Glutamatergic neuron (in vitro differentiated cells): Measurements from ENCODE around the gene LINGO1. TPM values are rescaled to one million over a fixed set of nuclear protein-coding genes. Genes with fewer than 3 reads are reported as not detected.

Experiments used
- DNase-seq: peaks from one replicate; pipeline ENCODE4 v3.0.0; 2022
- H3K27ac Mint-ChIP-seq: one replicate; pipeline ENCODE4 v1.8.0; 2020; ENCODE audit warnings: mild to moderate bottlenecking, mixed read lengths, inconsistent platforms; ENCODE audit not compliant: unreplicated experiment
- H3K27me3 Mint-ChIP-seq: one replicate; pipeline ENCODE4 v1.8.0; 2020; ENCODE audit warnings: mild to moderate bottlenecking, moderate library complexity, mixed read lengths, inconsistent platforms; ENCODE audit not compliant: unreplicated experiment
- H3K36me3 Mint-ChIP-seq: one replicate; pipeline ENCODE4 v1.8.0; 2020; ENCODE audit warnings: mild to moderate bottlenecking, mixed read lengths, inconsistent platforms; ENCODE audit not compliant: unreplicated experiment
- H3K4me1 Mint-ChIP-seq: one replicate; pipeline ENCODE4 v1.8.0; 2020; ENCODE audit warnings: mild to moderate bottlenecking, low read depth, mixed read lengths, inconsistent platforms; ENCODE audit not compliant: unreplicated experiment
- H3K4me3 Mint-ChIP-seq: one replicate; pipeline ENCODE4 v1.8.0; 2020; ENCODE audit warnings: mild to moderate bottlenecking, mixed read lengths, inconsistent platforms; ENCODE audit not compliant: unreplicated experiment
- H3K9me3 Mint-ChIP-seq: one replicate; pipeline ENCODE4 v1.8.0; 2020; ENCODE audit warnings: mild to moderate bottlenecking, moderate library complexity, mixed read lengths, inconsistent platforms; ENCODE audit not compliant: unreplicated experiment
- CTCF ChIP-seq: fragments of 200-600 bp; sonication (generic); IDR thresholded peaks from one replicate; pipeline ENCODE4 v1.5.0; 2021; ENCODE audit not compliant: partially characterized antibody, unreplicated experiment
- total RNA-seq: library from RNA; stranded (reverse); fragmentation: NEBNext Ultra II Directional; extraction: Animal tissue kit (Norgen Biotek cat#: 25700); gene quantifications from one replicate; pipeline ENCODE4 v1.2.1, GENCODE V29; 2021; ENCODE audit not compliant: unreplicated experiment

Gene LINGO1
- total RNA-seq, 1 donor from 2014 or later, result 180 TPM

DNA sequence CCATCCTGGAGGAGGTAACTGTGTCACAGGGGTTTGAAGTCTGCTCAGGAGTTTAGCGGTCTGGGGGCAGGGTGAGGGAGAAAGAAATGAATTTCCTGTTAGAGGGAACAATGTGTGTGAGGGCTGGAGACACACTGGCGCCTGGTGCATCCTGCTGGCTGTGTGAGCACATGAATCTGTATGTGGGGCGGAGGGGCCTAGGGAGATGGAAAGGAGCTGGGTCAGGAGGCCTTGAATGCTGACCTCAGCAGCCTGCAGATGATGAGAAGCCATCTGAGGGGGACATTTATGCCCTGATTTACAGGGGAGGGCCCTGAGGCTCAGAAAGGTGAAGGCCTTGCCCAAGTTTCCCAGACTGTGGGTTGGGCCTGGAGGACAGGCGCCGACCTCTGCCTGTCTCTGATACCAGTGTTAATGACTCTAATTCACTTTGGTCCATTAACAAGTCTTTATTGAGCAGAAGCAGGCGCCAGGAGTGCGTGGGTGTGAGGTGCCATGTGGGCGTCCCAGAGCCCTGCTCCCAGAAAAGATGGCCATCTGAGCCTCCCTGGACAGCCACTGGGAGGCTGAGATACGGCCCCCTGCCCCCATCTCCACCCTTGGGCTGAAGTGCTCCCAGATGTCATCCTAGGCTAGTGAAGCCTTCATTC, 34.8 kb downstream of the LINGO1 start:
- Mint-ChIP-seq H3K27ac (peak overlapping the region; percentile 70), H3K27me3 (peaks cover 5% of the 10 kb centered on the region), H3K4me1 (peaks cover 9% of the 10 kb centered on the region), H3K9me3 (peaks cover 3% of the 10 kb centered on the region), H3K36me3 (no peaks in the 10 kb centered on the region), H3K4me3 (no peak overlapping the region)
- no peak for DNase-seq
- TF ChIP-seq CTCF, result no peak

DNA sequence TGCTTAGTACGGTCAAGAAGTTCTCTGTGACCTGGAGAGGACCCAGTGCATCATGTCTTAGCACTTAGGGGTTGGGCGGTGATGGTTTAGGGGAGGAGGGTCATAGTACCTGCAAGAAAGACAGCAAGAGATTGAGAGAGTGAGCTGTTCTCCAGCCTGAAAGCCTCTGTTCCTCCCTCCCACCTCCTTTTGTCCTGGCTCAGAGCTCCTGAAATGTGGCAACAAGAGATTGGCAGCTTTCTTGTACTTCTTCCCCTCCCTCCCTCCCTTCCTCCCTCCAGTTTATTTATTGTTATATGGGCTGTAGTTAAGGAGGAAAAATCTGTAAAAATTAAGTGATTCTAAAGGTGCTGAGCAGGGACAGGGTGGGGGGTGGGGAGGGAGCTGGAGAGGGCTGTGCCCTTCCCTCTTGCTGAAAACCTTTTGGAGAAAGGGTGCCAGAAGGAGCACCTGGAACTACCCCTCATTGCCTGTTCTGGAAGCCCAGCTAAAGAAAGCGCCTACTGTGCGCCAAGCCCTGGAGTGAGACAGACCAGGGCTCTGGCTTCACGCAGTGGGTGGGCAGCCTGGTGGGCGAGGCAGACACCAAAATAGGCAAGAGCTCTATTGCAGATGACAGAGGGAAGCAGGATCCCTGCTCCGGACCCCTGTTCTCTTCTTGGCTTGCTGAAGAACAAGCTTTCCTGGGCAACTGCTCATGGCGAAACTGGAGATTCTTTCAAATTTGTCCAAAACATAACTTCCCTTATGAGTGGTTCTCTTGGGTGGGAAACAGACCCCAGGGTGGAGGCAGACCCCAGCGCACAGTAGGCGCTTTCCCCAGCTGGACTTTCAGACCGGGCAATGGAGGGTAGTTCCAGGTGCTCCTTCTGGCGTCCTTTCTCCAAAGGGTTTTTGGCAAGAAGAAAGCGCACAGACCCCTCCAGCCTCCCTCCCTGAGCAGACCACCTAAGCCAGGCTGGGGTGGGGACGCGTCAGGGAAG, 35.6 kb downstream of the LINGO1 start:
- no peaks in the 10 kb centered on the region for H3K36me3 Mint-ChIP-seq
- peak overlapping the region; percentile 70 for H3K27ac Mint-ChIP-seq
- peaks cover 9% of the 10 kb centered on the region for H3K4me1 Mint-ChIP-seq
- H3K27me3 Mint-ChIP-seq, result peaks cover 2% of the 10 kb centered on the region
- DNase-seq, result no peak
- peaks cover 3% of the 10 kb centered on the region for H3K9me3 Mint-ChIP-seq
- H3K4me3 Mint-ChIP-seq, result no peak overlapping the region
- TF ChIP-seq CTCF, result no peak

DNA sequence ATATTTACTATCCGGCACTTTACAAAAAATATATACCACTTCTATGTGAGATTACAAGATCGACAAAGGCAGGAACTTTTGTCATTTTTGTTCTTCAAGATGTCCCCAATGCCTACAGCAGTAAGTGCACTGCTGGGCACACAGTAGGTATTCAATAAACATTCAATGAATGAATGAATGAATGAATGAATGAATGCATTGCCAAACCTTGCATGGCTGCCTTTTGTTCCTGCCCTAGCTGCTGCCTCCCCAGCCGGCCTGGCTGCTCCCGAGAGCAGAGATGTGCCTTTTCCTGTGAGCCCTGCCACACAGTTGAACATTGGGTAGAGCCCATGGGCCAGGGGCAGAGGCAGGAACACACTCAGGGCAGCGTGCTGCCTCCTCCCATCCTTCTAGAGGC, 37.5 kb downstream of the LINGO1 start:
- no peak overlapping the region for H3K27ac Mint-ChIP-seq
- H3K27me3 Mint-ChIP-seq, result peaks cover 2% of the 10 kb centered on the region
- no peak for DNase-seq
- peaks cover 3% of the 10 kb centered on the region for H3K9me3 Mint-ChIP-seq
- H3K4me3 Mint-ChIP-seq, result no peak overlapping the region
- no peaks in the 10 kb centered on the region for H3K36me3 Mint-ChIP-seq
- peaks cover 13% of the 10 kb centered on the region for H3K4me1 Mint-ChIP-seq
- TF ChIP-seq CTCF, result no peak

DNA sequence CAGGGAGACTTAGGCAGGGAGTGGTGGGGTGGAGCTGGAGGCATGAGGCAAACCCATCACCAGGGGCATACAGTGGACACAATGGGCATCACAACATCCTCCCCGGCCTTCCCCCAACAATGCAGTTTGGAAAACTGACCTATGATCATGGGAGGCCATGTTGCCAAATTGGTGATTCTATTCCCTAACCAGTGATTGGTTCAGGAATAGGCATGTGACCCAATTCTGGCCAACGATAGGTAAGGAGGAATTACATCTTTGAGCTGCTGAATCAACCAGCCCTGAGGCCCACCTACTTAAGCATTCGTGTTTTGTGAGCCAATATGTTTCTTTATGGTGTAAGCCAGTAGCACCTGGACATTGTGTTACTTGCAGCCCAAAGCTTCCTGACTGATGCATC, 40.0 kb downstream of the LINGO1 start:
- Mint-ChIP-seq H3K9me3 (peaks cover 2% of the 10 kb centered on the region), H3K4me1 (peaks cover 13% of the 10 kb centered on the region), H3K27me3 (peaks cover under 1% of the 10 kb centered on the region), H3K4me3 (no peak overlapping the region), H3K36me3 (no peaks in the 10 kb centered on the region), H3K27ac (no peak overlapping the region)
- TF ChIP-seq CTCF, result no peak
- no peak for DNase-seq
